CD4-positive, alpha-beta T cell treated with Interleukin-10 for 1 hour (primary cell): ENCODE results near the gene EMID1.
A peak's percentile ranks its signal among the peaks of the same experiment; 100 is the strongest.

ENCODE experiments used
- DNase-seq: peaks from one replicate; pipeline ENCODE4 v3.0.0-alpha.2; 2020

Gene EMID1

GRCh38 chr22:29195118-29195963, 10.4 kb upstream of the EMID1 start:
- no peak for DNase-seq

- no peak for DNase-seq
Measured at GRCh38 chr22:29195964-29196666, 9.6 kb upstream of the EMID1 start.

GRCh38 chr22:29197096-29197495, 8.6 kb upstream of the EMID1 start:
- no peak for DNase-seq

- no peak for DNase-seq
Measured at GRCh38 chr22:29198240-29198639, 7.5 kb upstream of the EMID1 start.

GRCh38 chr22:29199702-29200400, 5.8 kb upstream of the EMID1 start:
- no peak for DNase-seq

GRCh38 chr22:29200901-29201300, 4.8 kb upstream of the EMID1 start:
- no peak for DNase-seq

GRCh38 chr22:29201782-29202181, 3.9 kb upstream of the EMID1 start:
- no peak for DNase-seq

- DNase-seq = peak; percentile 44
Measured at GRCh38 chr22:29202212-29203192, 3.2 kb upstream of the EMID1 start.

GRCh38 chr22:29203488-29204454, 1.9 kb upstream of the EMID1 start:
- DNase-seq = no peak

- no peak for DNase-seq
Measured at GRCh38 chr22:29204455-29205183, 1.1 kb upstream of the EMID1 start.

GRCh38 chr22:29205252-29205593, 473 bp upstream of the EMID1 start:
- no peak for DNase-seq

GRCh38 chr22:29206372-29207242, 911 bp downstream of the EMID1 start:
- DNase-seq = no peak

- no peak for DNase-seq
Measured at GRCh38 chr22:29207243-29207550, 1.5 kb downstream of the EMID1 start.

GRCh38 chr22:29207562-29208501, 2.1 kb downstream of the EMID1 start:
- DNase-seq = no peak

GRCh38 chr22:29208502-29208862, 2.8 kb downstream of the EMID1 start:
- DNase-seq = no peak

GRCh38 chr22:29208879-29209623, 3.4 kb downstream of the EMID1 start:
- no peak for DNase-seq

GRCh38 chr22:29209624-29209929, 3.9 kb downstream of the EMID1 start:
- DNase-seq = no peak

- DNase-seq = no peak
Measured at GRCh38 chr22:29211066-29211465, 5.4 kb downstream of the EMID1 start.
